PC-9 (cell line): ENCODE results near the gene STOX2. TPM values are rescaled to one million over a fixed set of nuclear protein-coding genes. Genes with fewer than 3 reads are reported as not detected.

Experiments
- BruUV-seq: library from RNA; stranded (reverse); fragments of 400-500 nt; replicated peaks from 2 replicates; lab custom pipeline; 2021; lab: Mats Ljungman, UMichigan
- CTCF ChIA-PET: fragments of 300-600 bp; sonication (Branson Sonifier 250); formaldehyde crosslinking; loops from one replicate; lab custom pipeline; 2022; ENCODE audit warnings: antibody characterized with exemption; lab: Charles Lee
- POLR2A ChIA-PET: fragments of 300-600 bp; sonication (Branson Sonifier 250); formaldehyde crosslinking; loops from one replicate; lab custom pipeline; 2022; ENCODE audit warnings: antibody characterized with exemption; ENCODE audit not compliant: unreplicated experiment; lab: Charles Lee
- DNase-seq, 2 experiments: peaks; one replicate each; pipeline versions ENCODE4 v3.0.0 to v3.0.0-alpha.2; 2015 to 2022; ENCODE audit warnings: mixed read lengths in 1 of 2
- H2AFZ ChIP-seq: fragments of 200-600 bp; sonication (generic); 2 replicates; pipeline ENCODE4 v1.8.1; 2017; ENCODE audit warnings: antibody characterized with exemption
- H3F3A ChIP-seq: fragments of 200-600 bp; sonication (generic); 2 replicates; pipeline ENCODE4 v1.8.1; 2017; ENCODE audit warnings: antibody characterized with exemption, mild to moderate bottlenecking, low read depth; ENCODE audit not compliant: insufficient read depth
- H3K27ac ChIP-seq: fragments of 200-600 bp; sonication (generic); 2 replicates; pipeline ENCODE4 v1.6.1; 2016; ENCODE audit warnings: mixed run types
- H3K27me3 ChIP-seq: fragments of 200-600 bp; sonication (generic); 2 replicates; pipeline ENCODE4 v1.6.1; 2016; ENCODE audit warnings: low read depth, mixed run types; ENCODE audit not compliant: insufficient read depth
- H3K36me3 ChIP-seq: fragments of 200-600 bp; sonication (generic); 2 replicates; pipeline ENCODE4 v1.6.1; 2016; ENCODE audit warnings: low read depth, mixed run types
- H3K4me1 ChIP-seq: fragments of 200-600 bp; sonication (generic); replicated peaks from 2 replicates; pipeline ENCODE4 v1.6.1; 2016; ENCODE audit warnings: mixed run types; ENCODE audit not compliant: insufficient read depth
- H3K4me2 ChIP-seq: fragments of 200-600 bp; sonication (generic); 2 replicates; pipeline ENCODE4 v1.6.1; 2017; ENCODE audit warnings: mixed run types
- H3K4me3 ChIP-seq: fragments of 200-600 bp; sonication (generic); 2 replicates; pipeline ENCODE4 v1.6.1; 2016; ENCODE audit warnings: mixed run types
- H3K79me2 ChIP-seq: fragments of 200-600 bp; sonication (generic); 2 replicates; pipeline ENCODE4 v1.6.1; 2017; ENCODE audit warnings: low read depth, mixed run types
- H3K9me2 ChIP-seq: fragments of 200-600 bp; sonication (generic); 2 replicates; pipeline ENCODE4 v1.8.1; 2017; ENCODE audit warnings: mild to moderate bottlenecking; ENCODE audit not compliant: insufficient read depth
- H3K9me3 ChIP-seq: fragments of 200-600 bp; sonication (generic); 2 replicates; pipeline ENCODE4 v1.8.1; 2016; ENCODE audit warnings: low read depth; ENCODE audit not compliant: insufficient read depth
- H4K20me1 ChIP-seq: fragments of 200-600 bp; sonication (generic); 2 replicates; pipeline ENCODE4 v1.8.1; 2017; ENCODE audit not compliant: insufficient read depth
- CTCF ChIP-seq: fragments of 200-600 bp; sonication (generic); conservative IDR thresholded peaks from 2 replicates; pipeline ENCODE4 v1.6.1; 2017; ENCODE audit warnings: mixed run types, antibody characterized with exemption, mild to moderate bottlenecking, moderate library complexity
- EZH2 ChIP-seq: fragments of 200-600 bp; sonication (generic); IDR thresholded peaks from 2 replicates; pipeline ENCODE4 v1.8.0; 2017; ENCODE audit warnings: antibody characterized with exemption, low read depth
- intact Hi-C: fragments of 100-400 bp; cut with micrococcal nuclease; formaldehyde crosslinking; loops from one replicate; pipeline ENCODE4 v1.10.0; 2022; ENCODE audit not compliant: unreplicated experiment
- total RNA-seq: library from RNA; stranded (reverse); gene quantifications from 2 replicates; pipeline ENCODE4 v1.2.3, GENCODE V29; 2021

Gene STOX2
- total RNA-seq, 1 experiment from 2014 or later, result 4.5 TPM

GRCh38 chr4:184028561-184029374 is 123.7 kb downstream of the STOX2 start:
- peak overlapping the region; percentile 92 for H2AFZ ChIP-seq
- no peaks in the 10 kb centered on the region for H3K79me2 ChIP-seq
- TF ChIP-seq CTCF, result no peak
- no peak for TF ChIP-seq EZH2
- no peaks in the 10 kb centered on the region for H3K36me3 ChIP-seq
- H3K4me2 ChIP-seq, result peak overlapping the region; percentile 92
- no peaks in the 10 kb centered on the region for H3K9me2 ChIP-seq
- H3K27ac ChIP-seq, result no peak overlapping the region
- ChIA-PET CTCF (no interaction called here), POLR2A (no interaction called here)
- intact Hi-C loops, result loop anchor here (1.0 kb wide), 1 partner anchor 41 kb away; no protein-coding TSS in a partner anchor
- H3K9me3 ChIP-seq, result no peaks in the 10 kb centered on the region
- peak; percentile 25 to 51 for DNase-seq
- no TSS peak for BruUV-seq
- no peaks in the 10 kb centered on the region for H3K27me3 ChIP-seq
- H3K4me1 ChIP-seq, result no peaks in the 10 kb centered on the region
- H3F3A ChIP-seq, result no peaks in the 10 kb centered on the region
- no peaks in the 10 kb centered on the region for H4K20me1 ChIP-seq
- H3K4me3 ChIP-seq, result peak overlapping the region; percentile 62

DNA sequence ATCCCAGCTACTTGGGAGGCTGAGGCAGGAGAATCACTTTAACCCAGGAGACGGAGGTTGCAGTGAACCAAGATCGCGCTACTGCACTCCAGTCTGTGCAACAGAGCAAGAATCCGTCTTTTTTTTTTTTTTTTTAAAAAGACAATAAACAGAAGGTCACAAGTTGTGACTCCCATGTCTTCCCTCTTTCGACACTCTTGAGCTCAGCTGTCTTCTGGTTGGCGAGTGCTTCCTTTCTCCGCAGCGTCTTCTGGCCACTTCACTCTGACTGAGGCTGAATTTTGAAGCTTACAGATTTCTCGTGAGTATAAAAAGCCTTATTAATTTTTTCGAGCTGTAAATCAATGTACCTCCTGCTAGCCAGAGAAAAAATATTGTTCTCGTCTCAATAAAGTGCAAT is 124.9 kb downstream of the STOX2 start:
- CTCF ChIA-PET, result no interaction called here
- Histone ChIP-seq H3F3A (no peaks in the 10 kb centered on the region), H4K20me1 (no peaks in the 10 kb centered on the region), H3K27me3 (no peaks in the 10 kb centered on the region), H3K4me1 (no peaks in the 10 kb centered on the region), H3K9me2 (no peaks in the 10 kb centered on the region), H3K27ac (no peak overlapping the region), H3K9me3 (no peaks in the 10 kb centered on the region), H2AFZ (no peak overlapping the region), H3K79me2 (no peaks in the 10 kb centered on the region), H3K4me2 (no peak overlapping the region), H3K36me3 (no peaks in the 10 kb centered on the region), H3K4me3 (no peak overlapping the region)
- no TSS peak for BruUV-seq
- TF ChIP-seq EZH2 (no peak), CTCF (no peak)
- POLR2A ChIA-PET, result no interaction called here
- intact Hi-C loops, result no loop called here
- DNase-seq, result no peak

DNA sequence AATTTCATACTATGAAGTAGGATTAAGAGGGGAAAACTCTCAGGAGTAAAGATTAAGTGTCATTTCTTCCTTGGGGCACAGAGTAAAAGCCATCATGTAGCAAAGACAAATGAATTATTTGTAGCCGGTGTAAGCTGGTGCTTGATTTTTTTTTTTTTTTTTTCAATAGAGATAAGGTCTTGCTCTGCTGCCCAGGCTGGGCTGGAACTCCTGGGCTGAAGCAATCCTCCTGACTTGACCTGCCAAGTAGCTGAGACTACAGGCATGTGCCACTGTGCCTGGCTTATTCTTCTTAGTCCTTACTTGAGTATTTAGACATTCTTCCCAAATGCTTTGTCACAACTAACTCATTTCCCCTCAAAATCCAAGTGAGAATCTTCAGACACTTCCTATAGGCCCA is 125.7 kb downstream of the STOX2 start:
- Histone ChIP-seq H3K27ac (no peak overlapping the region), H4K20me1 (no peaks in the 10 kb centered on the region), H3K9me3 (no peaks in the 10 kb centered on the region), H3K36me3 (no peaks in the 10 kb centered on the region), H3K79me2 (no peaks in the 10 kb centered on the region), H3K9me2 (no peaks in the 10 kb centered on the region), H3K4me1 (no peaks in the 10 kb centered on the region), H3K4me2 (no peak overlapping the region), H3K27me3 (no peaks in the 10 kb centered on the region), H3F3A (no peaks in the 10 kb centered on the region), H3K4me3 (no peak overlapping the region), H2AFZ (no peak overlapping the region)
- TF ChIP-seq EZH2 (no peak), CTCF (no peak)
- ChIA-PET CTCF (no interaction called here), POLR2A (no interaction called here)
- intact Hi-C loops, result no loop called here
- DNase-seq, result no peak
- BruUV-seq, result no TSS peak
